IMR-90 (cell line): ENCODE measurements around the gene GJB3. TPM values are rescaled to one million over a fixed set of nuclear protein-coding genes. Genes with fewer than 3 reads are reported as not detected.

Experiments used
- ATAC-seq: fragments of 200-7000 bp; cut with Tn5 transposase; 2 replicates; pipeline ENCODE4 v1.9.1; 2020; ENCODE audit warnings: low read depth, mild to moderate bottlenecking, moderate library complexity
- BruUV-seq: library from RNA; stranded (reverse); fragments of 400-500 nt; replicated peaks from 2 replicates; lab custom pipeline; 2021; lab: Mats Ljungman, UMichigan
- CTCF ChIA-PET: fragments of 300-600 bp; formaldehyde crosslinking; extraction: SDS; loops from one replicate; lab custom pipeline; 2021; ENCODE audit warnings: antibody characterized with exemption; lab: Yijun Ruan, JAX
- POLR2A ChIA-PET: fragments of 300-600 bp; sonication (Branson Sonifier 250); formaldehyde crosslinking; loops from one replicate; lab custom pipeline; 2022; ENCODE audit warnings: antibody characterized with exemption; ENCODE audit not compliant: unreplicated experiment; lab: Charles Lee
- DNase-seq: peaks from one replicate; pipeline ENCODE4 v3.0.0; 2013
- H2AFZ ChIP-seq: replicated peaks from 2 replicates; pipeline ENCODE3; 2013; ENCODE audit warnings: low read length, mild to moderate bottlenecking; ENCODE audit not compliant: poor library complexity
- H2AK5ac ChIP-seq: 2 replicates; pipeline ENCODE4 v1.6.1; 2013; ENCODE audit warnings: low read depth, low read length, inconsistent platforms
- H2AK9ac ChIP-seq: replicated peaks from 2 replicates; pipeline ENCODE3; 2013; ENCODE audit warnings: mild to moderate bottlenecking, low read depth, low read length, moderate library complexity; ENCODE audit not compliant: poor library complexity
- H2BK120ac ChIP-seq: 2 replicates; pipeline ENCODE4 v1.6.1; 2013; ENCODE audit warnings: low read depth, low read length, inconsistent platforms
- H2BK15ac ChIP-seq: 3 replicates; pipeline ENCODE4 v1.6.1; 2013; ENCODE audit warnings: low read depth, low read length, inconsistent platforms
- H2BK20ac ChIP-seq: 2 replicates; pipeline ENCODE4 v1.6.1; 2013; ENCODE audit warnings: low read depth, mild to moderate bottlenecking, inconsistent platforms, low read length, moderate library complexity
- H2BK5ac ChIP-seq: 2 replicates; pipeline ENCODE4 v1.6.1; 2013; ENCODE audit warnings: mild to moderate bottlenecking, low read depth, low read length, inconsistent platforms; ENCODE audit not compliant: poor library complexity, severe bottlenecking
- H3K14ac ChIP-seq: replicated peaks from 2 replicates; pipeline ENCODE4 v1.6.1; 2013; ENCODE audit warnings: low read depth, low read length, inconsistent platforms
- H3K18ac ChIP-seq: 2 replicates; pipeline ENCODE4 v1.6.1; 2013; ENCODE audit warnings: low read depth, low read length, control low read depth
- H3K23ac ChIP-seq: 2 replicates; pipeline ENCODE4 v1.6.1; 2013; ENCODE audit warnings: low read depth, low read length, inconsistent platforms
- H3K27ac ChIP-seq: 2 replicates; pipeline ENCODE4 v1.5.1; 2013; ENCODE audit warnings: mild to moderate bottlenecking, control low read depth, low read length; ENCODE audit not compliant: insufficient read depth
- H3K27me3 ChIP-seq: 2 replicates; pipeline ENCODE4 v1.6.1; 2013; ENCODE audit warnings: low read length; ENCODE audit not compliant: control insufficient read depth, insufficient read depth
- H3K36me3 ChIP-seq: 2 replicates; pipeline ENCODE4 v1.6.1; 2013; ENCODE audit warnings: low read length, mixed read lengths; ENCODE audit not compliant: control insufficient read depth, insufficient read depth
- H3K4ac ChIP-seq: 2 replicates; pipeline ENCODE4 v1.6.1; 2013; ENCODE audit warnings: low read depth, low read length, inconsistent platforms
- H3K4me1 ChIP-seq: 2 replicates; pipeline ENCODE4 v1.6.1; 2013; ENCODE audit warnings: low read length, mixed read lengths; ENCODE audit not compliant: control insufficient read depth, insufficient read depth
- H3K4me2 ChIP-seq: 2 replicates; pipeline ENCODE4 v1.6.1; 2013; ENCODE audit warnings: low read depth, mild to moderate bottlenecking, control low read depth, low read length, moderate library complexity
- H3K4me3 ChIP-seq: 2 replicates; pipeline ENCODE4 v1.5.1; 2013; ENCODE audit warnings: low read depth, mild to moderate bottlenecking, control low read depth, low read length, moderate library complexity; ENCODE audit not compliant: insufficient read depth
- H3K56ac ChIP-seq: 2 replicates; pipeline ENCODE4 v1.6.1; 2013; ENCODE audit warnings: low read length, inconsistent platforms; ENCODE audit not compliant: insufficient read depth; ENCODE audit errors: extremely low read depth
- H3K79me1 ChIP-seq, 2 experiments: 2 replicates each; pipeline ENCODE4 v1.6.1; 2013; ENCODE audit warnings: low read length in 2 of 2, inconsistent platforms in 1 of 2, low read depth in 1 of 2
- H3K9ac ChIP-seq: 2 replicates; pipeline ENCODE4 v1.6.1; 2013; ENCODE audit warnings: low read depth, low read length, control low read depth
- H3K9me1 ChIP-seq: 2 replicates; pipeline ENCODE4 v1.6.1; 2013; ENCODE audit warnings: low read length, inconsistent platforms; ENCODE audit not compliant: insufficient read depth
- H3K9me3 ChIP-seq: 2 replicates; pipeline ENCODE4 v1.6.1; 2013; ENCODE audit warnings: low read length; ENCODE audit not compliant: control insufficient read depth, insufficient read depth
- H4K20me1 ChIP-seq: 2 replicates; pipeline ENCODE4 v1.6.1; 2013; ENCODE audit warnings: low read length, inconsistent platforms; ENCODE audit not compliant: insufficient read depth
- H4K5ac ChIP-seq: 2 replicates; pipeline ENCODE4 v1.6.1; 2013; ENCODE audit warnings: mild to moderate bottlenecking, low read depth, low read length, control low read depth
- H4K8ac ChIP-seq, 2 experiments: 2 replicates each; pipeline ENCODE4 v1.6.1; 2013; ENCODE audit warnings: low read depth in 2 of 2, low read length in 2 of 2, control low read depth in 1 of 2, inconsistent platforms in 1 of 2
- H4K91ac ChIP-seq: 2 replicates; pipeline ENCODE4 v1.6.1; 2013; ENCODE audit warnings: low read depth, low read length, inconsistent platforms; ENCODE audit not compliant: insufficient read depth
- BHLHE40 ChIP-seq: fragments of 150-350 bp; IDR thresholded peaks from 2 replicates; pipeline ENCODE4 v1.6.1; 2016; ENCODE audit warnings: mild to moderate bottlenecking, low read depth, low read length
- CEBPB ChIP-seq: IDR thresholded peaks from 2 replicates; pipeline ENCODE4 v1.6.1; 2012; ENCODE audit warnings: low read depth, low read length, improper control_type of control experiment
- CHD1 ChIP-seq: IDR thresholded peaks from 2 replicates; pipeline ENCODE4 v1.6.1; 2012; ENCODE audit warnings: low read depth, low read length, improper control_type of control experiment
- CTCF ChIP-seq: conservative IDR thresholded peaks from 2 replicates; pipeline ENCODE4 v1.5.1; 2012; ENCODE audit warnings: mild to moderate bottlenecking, low read depth, low read length, improper control_type of control experiment
- ELK1 ChIP-seq: fragments of 150-350 bp; IDR thresholded peaks from 2 replicates; pipeline ENCODE4 v1.6.1; 2016; ENCODE audit warnings: low read depth, mild to moderate bottlenecking, low read length, moderate library complexity, borderline replicate concordance
- FOS ChIP-seq: fragments of 150-350 bp; IDR thresholded peaks from 2 replicates; pipeline ENCODE4 v1.6.1; 2016; ENCODE audit warnings: low read depth, low read length
- MAFK ChIP-seq: IDR thresholded peaks from 2 replicates; pipeline ENCODE4 v1.6.1; 2012; ENCODE audit warnings: low read depth, low read length, improper control_type of control experiment
- MAZ ChIP-seq: IDR thresholded peaks from 2 replicates; pipeline ENCODE4 v1.6.1; 2012; ENCODE audit warnings: low read depth, mild to moderate bottlenecking, low read length, improper control_type of control experiment, moderate library complexity, borderline replicate concordance
- MXI1 ChIP-seq: IDR thresholded peaks from 2 replicates; pipeline ENCODE4 v1.6.1; 2012; ENCODE audit warnings: low read depth, mild to moderate bottlenecking, low read length, moderate library complexity, borderline replicate concordance
- NFE2L2 ChIP-seq: fragments of 150-350 bp; IDR thresholded peaks from 2 replicates; pipeline ENCODE4 v1.6.1; 2016; ENCODE audit warnings: low read depth, mild to moderate bottlenecking, low read length
- POLR2A ChIP-seq: IDR thresholded peaks from 2 replicates; pipeline ENCODE4 v1.6.1; 2012; ENCODE audit warnings: mild to moderate bottlenecking, low read depth, low read length
- RAD21 ChIP-seq: IDR thresholded peaks from 2 replicates; pipeline ENCODE4 v1.6.1; 2012; ENCODE audit warnings: low read length, improper control_type of control experiment
- RCOR1 ChIP-seq: IDR thresholded peaks from 2 replicates; pipeline ENCODE4 v1.6.1; 2012; ENCODE audit warnings: mild to moderate bottlenecking, low read length, improper control_type of control experiment; ENCODE audit not compliant: insufficient replicate concordance
- RFX5 ChIP-seq: IDR thresholded peaks from 2 replicates; pipeline ENCODE4 v1.8.0; 2012; ENCODE audit warnings: low read depth, mild to moderate bottlenecking, low read length, moderate library complexity
- SMC3 ChIP-seq: fragments of 150-350 bp; IDR thresholded peaks from 2 replicates; pipeline ENCODE4 v1.6.1; 2016; ENCODE audit warnings: low read depth, mild to moderate bottlenecking, antibody characterized with exemption, low read length, moderate library complexity
- USF2 ChIP-seq: fragments of 150-350 bp; IDR thresholded peaks from 2 replicates; pipeline ENCODE4 v1.6.1; 2017; ENCODE audit warnings: mild to moderate bottlenecking, antibody characterized with exemption, low read length, low read depth
- WGBS, 2 experiments: methylation state at CpG; one replicate each; pipeline versions ENCODE4 v1.1.5 to v1.1.7; 2013; ENCODE audit warnings: missing lambda C conversion rate in 2 of 2; ENCODE audit not compliant: insufficient read length in 1 of 2; ENCODE audit errors: extremely low coverage in 2 of 2; 5-methylcytosine and 5-hydroxymethylcytosine counted together
- dilution Hi-C: fragments of 300-500 bp; cut with HindIII; formaldehyde crosslinking; loops from one replicate; pipeline ENCODE4 v1.14.3; 2018; ENCODE audit warnings: low sequenced_read_pairs; ENCODE audit not compliant: unreplicated experiment
- in situ Hi-C: fragments of 300-500 bp; cut with MboI; formaldehyde crosslinking; loops from 3 replicates; pipeline ENCODE4 v1.14.3; 2019; ENCODE audit warnings: low sequenced_read_pairs, inconsistent platforms, mixed read lengths
- intact Hi-C: fragments of 100-400 bp; cut with micrococcal nuclease; formaldehyde crosslinking; loops from 2 replicates; pipeline ENCODE4 v1.10.0; 2022
- polyA plus RNA-seq, 3 experiments: library from polyadenylated mRNA; depleted of rRNA; stranded (reverse); fragments of >200 nt; gene quantifications; 2 replicates each; pipeline ENCODE4 v1.2.3, GENCODE V29; 2012; ENCODE audit warnings: low replicate concordance in 1 of 3
- total RNA-seq: library from RNA; depleted of rRNA; stranded (reverse); fragments of >200 nt; gene quantifications from 2 replicates; pipeline ENCODE4 v1.2.3, GENCODE V29; 2012

The GJB3 gene
- total and polyA plus RNA-seq, 2 of the 4 experiments (the other 2 are of a cell fraction) = not detected

- dilution Hi-C loops (no loop called here), intact Hi-C loops (no loop called here), in situ Hi-C loops (no loop called here)
- no peak overlapping the region for H3K23ac ChIP-seq
- CTCF ChIA-PET = interaction anchor here (1.0 kb wide), 1 partner anchor 45 kb away, joined by 3 read pairs; no protein-coding TSS in a partner anchor
- H3K79me1 ChIP-seq = no peaks in the 10 kb centered on the region
- ATAC-seq (no peak), DNase-seq (no peak)
- no peaks in the 10 kb centered on the region for H3K27me3 ChIP-seq
- no peak overlapping the region for H3K4ac ChIP-seq
- H3K18ac ChIP-seq = no peak overlapping the region
- H2BK5ac ChIP-seq = no peak overlapping the region
- no peak overlapping the region for H3K14ac ChIP-seq
- no peak overlapping the region for H3K4me3 ChIP-seq
- H4K91ac ChIP-seq = no peak overlapping the region
- TF ChIP-seq CTCF (no peak), RFX5 (no peak), USF2 (no peak), MAZ (no peak), POLR2A (no peak), CHD1 (no peak), BHLHE40 (no peak), RAD21 (no peak), SMC3 (no peak), RCOR1 (no peak), CEBPB (no peak), MAFK (no peak), MXI1 (no peak), NFE2L2 (no peak), ELK1 (no peak), FOS (no peak)
- H3K4me1 ChIP-seq = peaks cover 2% of the 10 kb centered on the region
- H4K20me1 ChIP-seq = no peaks in the 10 kb centered on the region
- no peak overlapping the region for H3K4me2 ChIP-seq
- no peak overlapping the region for H3K27ac ChIP-seq
- H3K56ac ChIP-seq = no peak overlapping the region
- no peak overlapping the region for H4K5ac ChIP-seq
- H3K9ac ChIP-seq = no peak overlapping the region
- no peak overlapping the region for H2BK120ac ChIP-seq
- no peak overlapping the region for H2BK15ac ChIP-seq
- H2BK20ac ChIP-seq = no peak overlapping the region
- no peak overlapping the region for H2AK9ac ChIP-seq
- BruUV-seq = no TSS peak
- no peaks in the 10 kb centered on the region for H3K9me3 ChIP-seq
- no peak overlapping the region for H4K8ac ChIP-seq
- WGBS, 2 experiments = 60% methylated on average over 1 of the region's 9 CpGs; no CpG with 5 or more reads in 1 of the 2 experiments
- H2AK5ac ChIP-seq = no peak overlapping the region
- POLR2A ChIA-PET = no interaction called here
- no peaks in the 10 kb centered on the region for H3K9me1 ChIP-seq
- H3K36me3 ChIP-seq = no peaks in the 10 kb centered on the region
- H2AFZ ChIP-seq = no peak overlapping the region
Measured at GRCh38 chr1:34808051-34808810, 27.2 kb downstream of the GJB3 start.
